ENCODE measurements around the gene ZNF555.

ZNF555 gene

GRCh38 chr19:2807379-2808128, 33.7 kb upstream of the ZNF555 start:
- Histone ChIP-seq H3K9ac (ENCODE audit: low read depth in 1 of 2, low read length in 2 of 2) (no peak overlapping the region), H3K27ac (ENCODE audit: low read depth, low read length) (no peak overlapping the region), H3K36me3 (ENCODE audit: control insufficient read depth in 1 of 2, insufficient read depth in 2 of 2, low read length in 2 of 2) (peaks cover 18 to 54% of the 10 kb centered on the region in 2 donors), H3K4me3 (ENCODE audit: low read depth in 1 of 2, low read length in 2 of 2) (no peak overlapping the region), H3K9me3 (ENCODE audit: control insufficient read depth in 1 of 2, low read length in 2 of 2) (no peaks in the 10 kb centered on the region), H3K27me3 (ENCODE audit: control insufficient read depth in 1 of 2, insufficient read depth in 2 of 2, low read length in 2 of 2) (no peaks in the 10 kb centered on the region), H3K4me1 (ENCODE audit: control insufficient read depth in 1 of 2, insufficient read depth in 2 of 2, low read length in 2 of 2) (peaks cover 14 to 20% of the 10 kb centered on the region in 2 donors)

GRCh38 chr19:2808129-2808941, 32.9 kb upstream of the ZNF555 start:
- no peaks in the 10 kb centered on the region for H3K27me3 ChIP-seq (ENCODE audit: control insufficient read depth in 1 of 2, insufficient read depth in 2 of 2, low read length in 2 of 2)
- peaks cover 18 to 48% of the 10 kb centered on the region in 2 donors for H3K36me3 ChIP-seq (ENCODE audit: control insufficient read depth in 1 of 2, insufficient read depth in 2 of 2, low read length in 2 of 2)
- no peak overlapping the region for H3K9ac ChIP-seq (ENCODE audit: low read depth in 1 of 2, low read length in 2 of 2)
- peaks cover 14 to 22% of the 10 kb centered on the region in 2 donors for H3K4me1 ChIP-seq (ENCODE audit: control insufficient read depth in 1 of 2, insufficient read depth in 2 of 2, low read length in 2 of 2)
- no peak overlapping the region for H3K27ac ChIP-seq (ENCODE audit: low read depth, low read length)
- no peaks in the 10 kb centered on the region for H3K9me3 ChIP-seq (ENCODE audit: control insufficient read depth in 1 of 2, low read length in 2 of 2)
- H3K4me3 ChIP-seq (ENCODE audit: low read depth in 1 of 2, low read length in 2 of 2), result no peak overlapping the region

- Histone ChIP-seq H3K4me1 (ENCODE audit: control insufficient read depth in 1 of 2, insufficient read depth in 2 of 2, low read length in 2 of 2) (peaks cover 14 to 22% of the 10 kb centered on the region in 2 donors), H3K9ac (ENCODE audit: low read depth in 1 of 2, low read length in 2 of 2) (no peak overlapping the region), H3K4me3 (ENCODE audit: low read depth in 1 of 2, low read length in 2 of 2) (no peak overlapping the region), H3K36me3 (ENCODE audit: control insufficient read depth in 1 of 2, insufficient read depth in 2 of 2, low read length in 2 of 2) (peaks cover 14 to 56% of the 10 kb centered on the region in 2 donors), H3K27ac (ENCODE audit: low read depth, low read length) (no peak overlapping the region), H3K9me3 (ENCODE audit: control insufficient read depth in 1 of 2, low read length in 2 of 2) (no peaks in the 10 kb centered on the region), H3K27me3 (ENCODE audit: control insufficient read depth in 1 of 2, insufficient read depth in 2 of 2, low read length in 2 of 2) (no peaks in the 10 kb centered on the region)
These were observed 31.7 kb upstream of the ZNF555 start for GRCh38 chr19:2809387-2810140.

- no peaks in the 10 kb centered on the region for H3K27me3 ChIP-seq (ENCODE audit: control insufficient read depth in 1 of 2, insufficient read depth in 2 of 2, low read length in 2 of 2)
- H3K36me3 ChIP-seq (ENCODE audit: control insufficient read depth in 1 of 2, insufficient read depth in 2 of 2, low read length in 2 of 2), result peaks cover 14 to 50% of the 10 kb centered on the region in 2 donors
- H3K4me3 ChIP-seq (ENCODE audit: low read depth in 1 of 2, low read length in 2 of 2), result no peak overlapping the region
These were observed 30.9 kb upstream of the ZNF555 start for GRCh38 chr19:2810141-2811091.

DNA sequence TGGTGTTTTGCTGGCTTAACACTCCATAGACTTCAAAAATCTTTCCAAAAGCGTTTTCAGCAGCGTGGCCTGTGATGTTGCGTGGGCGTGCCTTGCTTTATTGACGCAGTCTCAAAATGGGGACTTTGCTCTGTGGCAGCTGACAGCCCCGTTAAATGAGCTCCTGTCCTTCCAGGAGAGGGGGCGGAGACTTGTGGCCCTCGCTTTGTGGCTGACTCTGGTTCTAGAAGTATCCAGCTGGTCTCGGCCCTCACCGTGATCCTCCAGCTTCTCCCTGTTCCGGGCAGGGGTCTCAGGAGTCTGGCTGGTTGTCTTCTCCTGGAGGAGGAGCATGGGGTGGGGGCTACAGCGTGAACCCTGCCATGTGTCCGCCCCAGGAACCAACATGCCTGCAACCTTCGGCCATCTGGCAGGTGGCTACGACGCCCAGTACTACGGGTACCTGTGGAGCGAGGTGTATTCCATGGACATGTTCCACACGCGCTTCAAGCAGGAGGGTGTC, 30.0 kb upstream of the ZNF555 start:
- Histone ChIP-seq H3K4me1 (ENCODE audit: control insufficient read depth in 1 of 2, insufficient read depth in 2 of 2, low read length in 2 of 2) (peaks cover 14 to 22% of the 10 kb centered on the region in 2 donors), H3K9ac (ENCODE audit: low read depth in 1 of 2, low read length in 2 of 2) (peak overlapping the region; percentile 47 to 52)

More at GRCh38 chr19:2810141-2811091, 30.9 kb upstream of the ZNF555 start:
- H3K9ac ChIP-seq (ENCODE audit: low read depth in 1 of 2, low read length in 2 of 2), result peak overlapping the region in 1 of 2 donors; percentile 47
- peaks cover 14 to 22% of the 10 kb centered on the region in 2 donors for H3K4me1 ChIP-seq (ENCODE audit: control insufficient read depth in 1 of 2, insufficient read depth in 2 of 2, low read length in 2 of 2)
- H3K9me3 ChIP-seq (ENCODE audit: control insufficient read depth in 1 of 2, low read length in 2 of 2), result no peaks in the 10 kb centered on the region
- peak overlapping the region; percentile 0 for H3K27ac ChIP-seq (ENCODE audit: low read depth, low read length)

DNA sequence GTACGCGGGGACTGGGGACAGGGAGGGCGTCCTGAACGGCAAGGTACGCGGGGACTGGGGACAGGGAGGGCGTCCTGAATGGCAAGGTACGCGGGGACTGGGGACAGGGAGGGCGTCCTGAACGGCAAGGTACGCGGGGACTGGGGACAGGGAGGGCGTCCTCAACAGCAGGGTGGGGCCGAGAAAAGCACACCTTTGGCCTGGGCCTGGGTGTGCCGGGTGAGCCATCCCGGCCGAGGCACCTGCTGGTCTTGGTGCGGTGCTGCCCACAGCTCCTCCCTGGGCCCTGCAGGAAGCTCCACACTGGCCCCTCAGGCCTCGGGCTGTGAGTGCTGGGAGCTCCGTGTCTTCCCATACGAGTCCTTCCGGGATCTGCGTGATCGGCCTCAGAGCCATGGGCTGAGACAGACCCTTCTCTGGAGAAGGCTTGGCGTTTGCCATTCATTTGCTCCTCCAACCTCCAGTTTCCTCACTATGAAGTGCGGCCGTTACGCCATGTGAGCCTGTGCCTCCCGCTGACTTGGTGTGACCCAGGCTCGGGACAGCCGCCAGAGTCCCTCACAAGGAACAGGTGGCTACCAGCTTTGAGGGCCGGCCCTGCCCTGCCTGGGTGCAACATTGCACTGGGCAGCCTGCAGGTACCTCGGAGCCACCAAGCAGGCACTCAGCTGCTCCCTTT, 29.4 kb upstream of the ZNF555 start:
- Histone ChIP-seq H3K27ac (ENCODE audit: low read depth, low read length) (peak overlapping the region; percentile 26), H3K36me3 (ENCODE audit: control insufficient read depth in 1 of 2, insufficient read depth in 2 of 2, low read length in 2 of 2) (peaks cover 14 to 39% of the 10 kb centered on the region in 2 donors)

More for the DNA sequence above, 30.0 kb upstream of the ZNF555 start:
- no peaks in the 10 kb centered on the region for H3K9me3 ChIP-seq (ENCODE audit: control insufficient read depth in 1 of 2, low read length in 2 of 2)
- H3K27ac ChIP-seq (ENCODE audit: low read depth, low read length), result peak overlapping the region; percentile 26
- H3K4me3 ChIP-seq (ENCODE audit: low read depth in 1 of 2, low read length in 2 of 2), result peak overlapping the region in 1 of 2 donors; percentile 73
- no peaks in the 10 kb centered on the region for H3K27me3 ChIP-seq (ENCODE audit: control insufficient read depth in 1 of 2, insufficient read depth in 2 of 2, low read length in 2 of 2)
- peaks cover 14 to 45% of the 10 kb centered on the region in 2 donors for H3K36me3 ChIP-seq (ENCODE audit: control insufficient read depth in 1 of 2, insufficient read depth in 2 of 2, low read length in 2 of 2)

GRCh38 chr19:2812414-2813234, 28.7 kb upstream of the ZNF555 start:
- no peaks in the 10 kb centered on the region for H3K27me3 ChIP-seq (ENCODE audit: control insufficient read depth in 1 of 2, insufficient read depth in 2 of 2, low read length in 2 of 2)
- no peak overlapping the region for H3K27ac ChIP-seq (ENCODE audit: low read depth, low read length)
- no peaks in the 10 kb centered on the region for H3K9me3 ChIP-seq (ENCODE audit: control insufficient read depth in 1 of 2, low read length in 2 of 2)
- H3K4me1 ChIP-seq (ENCODE audit: control insufficient read depth in 1 of 2, insufficient read depth in 2 of 2, low read length in 2 of 2), result peaks cover 14 to 22% of the 10 kb centered on the region in 2 donors
- H3K9ac ChIP-seq (ENCODE audit: low read depth in 1 of 2, low read length in 2 of 2), result peak overlapping the region; percentile 52 to 77
- peak overlapping the region; percentile 40 to 73 for H3K4me3 ChIP-seq (ENCODE audit: low read depth in 1 of 2, low read length in 2 of 2)
- peaks cover 14 to 34% of the 10 kb centered on the region in 2 donors for H3K36me3 ChIP-seq (ENCODE audit: control insufficient read depth in 1 of 2, insufficient read depth in 2 of 2, low read length in 2 of 2)

More for the DNA sequence above, 29.4 kb upstream of the ZNF555 start:
- no peaks in the 10 kb centered on the region for H3K27me3 ChIP-seq (ENCODE audit: control insufficient read depth in 1 of 2, insufficient read depth in 2 of 2, low read length in 2 of 2)
- H3K4me3 ChIP-seq (ENCODE audit: low read depth in 1 of 2, low read length in 2 of 2), result peak overlapping the region; percentile 40 to 73
- H3K9ac ChIP-seq (ENCODE audit: low read depth in 1 of 2, low read length in 2 of 2), result peak overlapping the region; percentile 52 to 77
- no peaks in the 10 kb centered on the region for H3K9me3 ChIP-seq (ENCODE audit: control insufficient read depth in 1 of 2, low read length in 2 of 2)
- H3K4me1 ChIP-seq (ENCODE audit: control insufficient read depth in 1 of 2, insufficient read depth in 2 of 2, low read length in 2 of 2), result peaks cover 14 to 22% of the 10 kb centered on the region in 2 donors
